ENCODE results near the gene LRRC14B. TPM values are rescaled to one million over a fixed set of nuclear protein-coding genes. Genes with fewer than 3 reads are reported as not detected.
A peak's percentile ranks its signal among the peaks of the same experiment; 100 is the strongest.
"Not testable (repeated sequence)": the region's sequence is repeated elsewhere in the genome, so short reads cannot be mapped to it uniquely, and the experiment has no call there.

The LRRC14B gene
- total RNA-seq, 1 experiment from 2014 or later, result 0.82 TPM

DNA sequence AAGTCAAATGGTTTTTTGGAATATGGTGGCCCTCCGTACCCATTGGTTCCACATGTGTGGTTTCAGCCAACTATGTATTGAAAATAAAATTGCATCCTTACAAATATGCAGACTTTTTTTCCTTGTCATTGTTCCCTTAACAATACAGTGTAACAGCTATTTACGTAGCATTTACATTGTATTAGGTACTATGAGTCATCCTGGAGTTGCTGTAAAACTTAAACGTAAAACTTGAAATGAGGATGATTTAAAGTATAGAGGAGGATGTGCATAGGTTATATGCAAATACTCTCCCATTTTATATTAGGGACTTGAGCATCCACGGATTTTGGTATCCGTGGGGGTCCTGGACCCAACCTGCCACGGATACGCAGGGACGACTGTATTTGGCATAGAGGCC is 43.2 kb downstream of the LRRC14B start:
- no TSS peak for BruUV-seq (replicated peaks)
- no peaks in the 10 kb centered on the region for H3K9me3 ChIP-seq (ENCODE audit: control insufficient read depth, insufficient read depth, low read depth, low read length)
- DNase-seq (ENCODE audit: low read depth, low spot score) (no peak), ATAC-seq (no peak)
- H3K27me3 ChIP-seq (ENCODE audit: control insufficient read depth, insufficient read depth, low read length), result no peaks in the 10 kb centered on the region
- H3K27ac ChIP-seq (ENCODE audit: low read length), result no peak overlapping the region
- TF ChIP-seq POLR2AphosphoS5 (IDR thresholded peaks at IDR 0.05; ENCODE audit: low read depth, low read length) (no peak), TCF7L2 (IDR thresholded peaks at IDR 0.05; ENCODE audit: low read depth, low read length) (no peak), SIN3A (IDR thresholded peaks at IDR 0.05; ENCODE audit: borderline replicate concordance, insufficient read depth, low read depth, low read length) (no peak), REST (IDR thresholded peaks at IDR 0.05; ENCODE audit: insufficient read depth in 1 of 2, low read depth in 2 of 2, low read length in 1 of 2) (no peak)
- TF ChIP-seq, protein P1, sequence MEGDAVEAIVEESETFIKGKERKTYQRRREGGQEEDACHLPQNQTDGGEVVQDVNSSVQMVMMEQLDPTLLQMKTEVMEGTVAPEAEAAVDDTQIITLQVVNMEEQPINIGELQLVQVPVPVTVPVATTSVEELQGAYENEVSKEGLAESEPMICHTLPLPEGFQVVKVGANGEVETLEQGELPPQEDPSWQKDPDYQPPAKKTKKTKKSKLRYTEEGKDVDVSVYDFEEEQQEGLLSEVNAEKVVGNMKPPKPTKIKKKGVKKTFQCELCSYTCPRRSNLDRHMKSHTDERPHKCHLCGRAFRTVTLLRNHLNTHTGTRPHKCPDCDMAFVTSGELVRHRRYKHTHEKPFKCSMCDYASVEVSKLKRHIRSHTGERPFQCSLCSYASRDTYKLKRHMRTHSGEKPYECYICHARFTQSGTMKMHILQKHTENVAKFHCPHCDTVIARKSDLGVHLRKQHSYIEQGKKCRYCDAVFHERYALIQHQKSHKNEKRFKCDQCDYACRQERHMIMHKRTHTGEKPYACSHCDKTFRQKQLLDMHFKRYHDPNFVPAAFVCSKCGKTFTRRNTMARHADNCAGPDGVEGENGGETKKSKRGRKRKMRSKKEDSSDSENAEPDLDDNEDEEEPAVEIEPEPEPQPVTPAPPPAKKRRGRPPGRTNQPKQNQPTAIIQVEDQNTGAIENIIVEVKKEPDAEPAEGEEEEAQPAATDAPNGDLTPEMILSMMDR (IDR thresholded peaks at IDR 0.05), result no peak
- H3K4me3 ChIP-seq (ENCODE audit: low read depth in 2 of 2, low read length in 2 of 2), result no peak overlapping the region
- CTCF ChIA-PET, result interaction anchor here (0.7 kb wide), 1 partner anchor 109 kb away, joined by 7 read pairs; no protein-coding TSS in a partner anchor
- H3K4me1 ChIP-seq (ENCODE audit: control insufficient read depth, insufficient read depth, low read length), result no peaks in the 10 kb centered on the region
- peaks cover 5% of the 10 kb centered on the region for H3K36me3 ChIP-seq (ENCODE audit: control insufficient read depth, insufficient read depth, low read length)
- POLR2A ChIA-PET, result no interaction called here
- in situ Hi-C loops (cut with HindIII; ENCODE audit: low pct_unique_long_range_greater_than_20kb, low sequenced_read_pairs) (no loop called here), intact Hi-C loops (cut with micrococcal nuclease; ENCODE audit: unreplicated experiment) (no loop called here)

DNA sequence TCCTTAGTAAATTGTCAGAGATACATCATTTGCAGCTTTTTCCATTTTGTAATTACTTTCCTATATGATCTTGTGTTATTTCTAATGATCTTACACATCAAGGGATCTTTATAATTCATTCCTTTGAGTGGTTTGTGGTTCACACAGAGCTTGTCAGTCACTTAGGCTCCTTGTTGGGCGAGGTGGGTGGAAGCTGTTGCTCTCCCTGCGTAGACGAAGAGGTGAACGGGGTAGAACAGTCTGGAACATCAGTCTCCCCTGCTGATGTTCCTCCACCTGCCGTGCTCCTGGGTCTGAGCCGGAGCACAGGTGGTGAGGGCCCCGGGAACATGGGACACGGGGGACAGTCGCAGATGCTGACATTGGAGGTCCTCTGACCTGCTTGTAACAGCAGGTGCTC is 44.2 kb downstream of the LRRC14B start:
- DNase-seq (ENCODE audit: low read depth, low spot score); ATAC-seq; H3K4me3 ChIP-seq (ENCODE audit: low read depth in 2 of 2, low read length in 2 of 2); H3K27me3 ChIP-seq (ENCODE audit: control insufficient read depth, insufficient read depth, low read length); intact Hi-C loops (cut with micrococcal nuclease; ENCODE audit: unreplicated experiment); in situ Hi-C loops (cut with HindIII; ENCODE audit: low pct_unique_long_range_greater_than_20kb, low sequenced_read_pairs); H3K27ac ChIP-seq (ENCODE audit: low read length); H3K9me3 ChIP-seq (ENCODE audit: control insufficient read depth, insufficient read depth, low read depth, low read length); H3K36me3 ChIP-seq (ENCODE audit: control insufficient read depth, insufficient read depth, low read length); H3K4me1 ChIP-seq (ENCODE audit: control insufficient read depth, insufficient read depth, low read length); POLR2A ChIA-PET: not testable (repeated sequence)
- CTCF ChIA-PET, result interaction anchor here (0.6 kb wide), 1 partner anchor 13 kb away, joined by 3 read pairs; no protein-coding TSS in a partner anchor
- TSS peak; percentile 29 for BruUV-seq (replicated peaks)

DNA sequence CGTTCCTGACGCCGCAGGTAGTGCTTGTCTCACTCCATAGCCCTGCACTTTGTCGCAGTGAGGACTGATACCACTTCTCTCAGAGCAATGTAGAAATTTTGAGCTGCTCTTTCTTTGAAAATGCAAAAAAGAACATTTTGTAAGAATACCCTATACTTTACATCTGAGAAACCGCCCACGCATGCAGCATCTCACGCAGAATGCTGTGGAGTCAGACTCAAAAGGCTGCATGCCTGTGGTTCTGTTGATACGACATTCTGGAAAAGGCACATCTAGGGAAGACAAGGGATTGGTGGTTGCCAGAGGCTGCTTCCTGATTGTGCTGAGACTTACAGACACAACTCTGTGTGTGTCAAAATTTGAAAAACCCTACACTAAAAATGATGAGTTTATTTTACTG is 46.6 kb downstream of the LRRC14B start:
- H3K4me1 ChIP-seq (ENCODE audit: control insufficient read depth, insufficient read depth, low read length); H3K36me3 ChIP-seq (ENCODE audit: control insufficient read depth, insufficient read depth, low read length); DNase-seq (ENCODE audit: low read depth, low spot score); in situ Hi-C loops (cut with HindIII; ENCODE audit: low pct_unique_long_range_greater_than_20kb, low sequenced_read_pairs); BruUV-seq (replicated peaks); POLR2A ChIA-PET; H3K4me3 ChIP-seq (ENCODE audit: low read depth in 2 of 2, low read length in 2 of 2); H3K27me3 ChIP-seq (ENCODE audit: control insufficient read depth, insufficient read depth, low read length); H3K9me3 ChIP-seq (ENCODE audit: control insufficient read depth, insufficient read depth, low read depth, low read length); ATAC-seq; H3K27ac ChIP-seq (ENCODE audit: low read length); CTCF ChIA-PET; intact Hi-C loops (cut with micrococcal nuclease; ENCODE audit: unreplicated experiment): not testable (repeated sequence)

- POLR2A ChIA-PET; intact Hi-C loops (cut with micrococcal nuclease; ENCODE audit: unreplicated experiment); H3K9me3 ChIP-seq (ENCODE audit: control insufficient read depth, insufficient read depth, low read depth, low read length); H3K36me3 ChIP-seq (ENCODE audit: control insufficient read depth, insufficient read depth, low read length); H3K4me1 ChIP-seq (ENCODE audit: control insufficient read depth, insufficient read depth, low read length); ATAC-seq; in situ Hi-C loops (cut with HindIII; ENCODE audit: low pct_unique_long_range_greater_than_20kb, low sequenced_read_pairs); H3K27me3 ChIP-seq (ENCODE audit: control insufficient read depth, insufficient read depth, low read length); CTCF ChIA-PET; H3K27ac ChIP-seq (ENCODE audit: low read length); H3K4me3 ChIP-seq (ENCODE audit: low read depth in 2 of 2, low read length in 2 of 2); BruUV-seq (replicated peaks); DNase-seq (ENCODE audit: low read depth, low spot score): not testable (repeated sequence)
Observed at GRCh38 chr5:240550-240949, 49.3 kb downstream of the LRRC14B start.

DNA sequence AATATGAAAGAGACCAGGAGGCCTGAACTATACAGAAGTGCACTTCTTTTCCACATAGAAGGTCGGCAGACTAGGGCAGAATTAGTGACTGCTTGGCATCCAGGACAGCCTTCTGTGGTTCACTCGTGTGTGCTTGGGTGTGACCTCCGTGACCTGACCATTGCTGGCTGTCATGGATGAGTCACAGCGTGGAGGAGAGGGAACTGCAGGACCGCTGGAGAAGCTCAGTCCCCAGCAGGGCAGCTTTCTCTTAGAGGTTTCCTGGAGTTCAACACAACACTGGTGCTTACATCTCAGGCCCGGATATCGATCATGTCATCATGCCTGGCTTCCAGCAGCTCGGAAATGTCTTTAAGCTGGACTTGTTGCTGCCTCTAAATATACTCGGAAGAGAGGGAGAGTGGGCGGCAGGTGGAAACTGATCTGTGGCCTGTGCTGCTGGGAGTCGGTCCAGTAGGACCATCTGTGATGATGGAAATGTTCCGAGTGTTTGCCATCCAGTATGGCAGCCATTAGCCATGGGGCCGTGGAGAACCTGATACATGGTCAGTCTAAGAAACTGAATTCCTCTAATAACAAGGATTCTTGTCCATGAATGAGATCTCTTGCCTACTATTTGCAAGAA is 49.9 kb downstream of the LRRC14B start:
- H3K4me1 ChIP-seq (ENCODE audit: control insufficient read depth, insufficient read depth, low read length); H3K4me3 ChIP-seq (ENCODE audit: low read depth in 2 of 2, low read length in 2 of 2); DNase-seq (ENCODE audit: low read depth, low spot score); BruUV-seq (replicated peaks); in situ Hi-C loops (cut with HindIII; ENCODE audit: low pct_unique_long_range_greater_than_20kb, low sequenced_read_pairs); H3K27me3 ChIP-seq (ENCODE audit: control insufficient read depth, insufficient read depth, low read length); POLR2A ChIA-PET; ATAC-seq; H3K36me3 ChIP-seq (ENCODE audit: control insufficient read depth, insufficient read depth, low read length); intact Hi-C loops (cut with micrococcal nuclease; ENCODE audit: unreplicated experiment); CTCF ChIA-PET; H3K9me3 ChIP-seq (ENCODE audit: control insufficient read depth, insufficient read depth, low read depth, low read length); H3K27ac ChIP-seq (ENCODE audit: low read length): not testable (repeated sequence)
